Measurements from ENCODE around the gene FOCAD. TPM values are rescaled to one million over a fixed set of nuclear protein-coding genes. Genes with fewer than 3 reads are reported as not detected.
"Not testable (repeated sequence)": the region's sequence is repeated elsewhere in the genome, so short reads cannot be mapped to it uniquely, and the experiment has no call there.

The FOCAD gene
- total and polyA plus RNA-seq, 2 of the 8 experiments (the other 6 are each of a cell fraction or from before 2014, with no cell fraction given): 22.0 to 38.4 TPM

DNA sequence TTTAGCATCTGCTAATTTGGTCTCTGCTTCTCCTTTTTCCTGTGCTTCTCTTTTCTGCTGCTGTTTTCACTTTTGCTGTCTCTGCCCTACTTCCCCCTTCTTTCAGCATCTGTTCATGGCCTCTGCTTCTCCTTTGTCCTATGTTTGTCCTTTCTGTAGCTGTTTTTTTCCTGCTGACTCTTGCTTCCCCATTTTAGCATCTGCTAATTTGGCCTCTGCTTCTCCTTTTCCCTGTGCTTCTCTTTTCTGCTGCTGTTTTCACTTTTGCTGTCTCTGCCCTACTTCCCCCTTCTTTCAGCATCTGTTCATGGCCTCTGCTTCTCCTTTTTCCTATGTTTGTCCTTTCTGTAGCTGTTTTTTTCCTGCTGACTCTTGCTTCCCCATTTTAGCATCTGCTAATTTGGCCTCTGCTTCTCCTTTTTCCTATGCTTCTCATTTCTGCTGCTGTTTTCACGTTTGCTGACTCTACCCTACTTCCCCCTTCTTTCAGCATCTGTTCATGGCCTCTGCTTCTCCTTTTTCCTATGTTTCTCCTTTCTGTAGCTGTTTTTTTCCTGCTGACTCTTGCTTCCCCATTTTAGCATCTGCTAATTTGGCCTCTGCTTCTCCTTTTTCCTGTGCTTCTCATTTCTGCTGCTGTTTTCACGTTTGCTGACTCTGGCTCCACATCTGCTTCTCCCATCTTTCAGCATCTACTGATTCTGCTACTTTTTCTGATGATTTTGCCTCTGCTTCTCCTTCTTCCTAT is 290.3 kb downstream of the FOCAD start:
- H3K4me2 ChIP-seq (ENCODE audit: insufficient read depth in 1 of 2, low read depth in 2 of 2, low read length in 2 of 2); H4K91ac ChIP-seq (replicated peaks; ENCODE audit: insufficient read length, low read length); POLR2A ChIA-PET (ENCODE audit: partially characterized antibody); H3K4ac ChIP-seq (replicated peaks; ENCODE audit: insufficient read length, low read depth, low read length); H2BK5ac ChIP-seq (ENCODE audit: low read depth, low read length); H3K27me3 ChIP-seq (replicated peaks in 1 of 4; ENCODE audit: control insufficient read depth in 3 of 4, extremely low read depth in 1 of 4, insufficient read depth in 3 of 4, low read length in 3 of 4); H3K56ac ChIP-seq (replicated peaks; ENCODE audit: insufficient read length, low read depth, low read length); H4K20me1 ChIP-seq (replicated peaks in 1 of 2; ENCODE audit: control insufficient read depth in 1 of 2, insufficient read depth in 2 of 2, low read length in 2 of 2); H3K79me1 ChIP-seq (ENCODE audit: low read depth, low read length); H3K4me1 ChIP-seq (replicated peaks in 1 of 4; ENCODE audit: control insufficient read depth in 3 of 4, insufficient read depth in 4 of 4, low read length in 3 of 4); H3K9ac ChIP-seq (replicated peaks in 1 of 4; ENCODE audit: extremely low read depth in 1 of 4, low read depth in 3 of 4, low read length in 3 of 4); H4K8ac ChIP-seq (ENCODE audit: extremely low read depth, insufficient read depth, low read length); H4K5ac ChIP-seq (ENCODE audit: insufficient read length, low read depth, low read length); H2BK20ac ChIP-seq (ENCODE audit: low read length); H2AFZ ChIP-seq (ENCODE audit: low read length); FAIRE-seq; H3K14ac ChIP-seq (ENCODE audit: insufficient read length); DNase-seq (ENCODE audit: low read depth in 1 of 2, low spot score in 2 of 2); H2AK5ac ChIP-seq (ENCODE audit: low read depth, low read length); H3K79me2 ChIP-seq (ENCODE audit: control insufficient read depth in 1 of 2, insufficient read depth in 2 of 2, low read length in 2 of 2); H2BK12ac ChIP-seq (ENCODE audit: low read depth, low read length); H2BK15ac ChIP-seq (ENCODE audit: low read length); H3K27ac ChIP-seq (ENCODE audit: low read depth, low read length); H2BK120ac ChIP-seq (replicated peaks; ENCODE audit: low read depth, low read length); H3K18ac ChIP-seq (ENCODE audit: extremely low read depth, low read length); H3K23me2 ChIP-seq (ENCODE audit: low read depth, low read length); H3K9me3 ChIP-seq (ENCODE audit: insufficient read depth in 2 of 2, low read depth in 1 of 2, low read length in 1 of 2); H3K23ac ChIP-seq (ENCODE audit: insufficient read length); H3K4me3 ChIP-seq (ENCODE audit: extremely low read depth in 1 of 4, insufficient read depth in 2 of 4, low read depth in 3 of 4, low read length in 4 of 4): not testable (repeated sequence)
- CTCF ChIA-PET (ENCODE audit: partially characterized antibody): interaction anchor here (1.2 kb wide), 1 partner anchor 449 kb away, joined by 4 read pairs; no protein-coding TSS in a partner anchor
- H3K36me3 ChIP-seq (ENCODE audit: control insufficient read depth in 2 of 4, insufficient read depth in 4 of 4, low read length in 3 of 4): peaks cover 0 to 11% (median 4%) of the 10 kb centered on the region in 4 experiments; a peak in 3 of 8 replicates
- WGBS, 2 experiments (ENCODE audit: extremely low coverage in 1 of 2, insufficient coverage in 1 of 2, insufficient read length in 1 of 2, insufficient replicate concordance in 2 of 2, low coverage in 1 of 2, low lambda C conversion rate in 2 of 2, missing lambda C conversion rate in 1 of 2): 87% methylated on average over 2 of the region's 2 CpGs; no CpG with 5 or more reads in 1 of the 2 experiments

Measured in H1 (cell line).